Measurements from ENCODE around the gene LRRC8E. TPM values are rescaled to one million over a fixed set of nuclear protein-coding genes. Genes with fewer than 3 reads are reported as not detected.

LRRC8E gene
- total and polyA plus RNA-seq, 2 donors, result 1.1 to 1.3 TPM

Other genes with a start within 250 kb of the LRRC8E start
- gene RETN, start 219.5 kb upstream of the LRRC8E start, total RNA-seq, result 2.3 TPM
- gene RETN, start 219.5 kb upstream of the LRRC8E start, polyA plus RNA-seq, result 17.8 TPM
- 0.26 TPM for gene MCEMP1, start 211.4 kb upstream of the LRRC8E start, total RNA-seq
- gene MCEMP1, start 211.4 kb upstream of the LRRC8E start, polyA plus RNA-seq, result 1.1 TPM
- gene TRAPPC5, start 207.7 kb upstream of the LRRC8E start, total RNA-seq, result 21.6 TPM
- 112 TPM for gene TRAPPC5, start 207.7 kb upstream of the LRRC8E start, polyA plus RNA-seq
- gene FCER2, start 186.4 kb upstream of the LRRC8E start, total RNA-seq, result 0.21 TPM
- gene FCER2, start 186.4 kb upstream of the LRRC8E start, polyA plus RNA-seq, result 0.90 TPM
- 0.48 TPM for gene CLEC4G, start 156.4 kb upstream of the LRRC8E start, total RNA-seq
- 1.1 TPM for gene CLEC4G, start 156.4 kb upstream of the LRRC8E start, polyA plus RNA-seq
- 6.2 TPM for gene CD209, start 141.0 kb upstream of the LRRC8E start, total RNA-seq
- gene CD209, start 141.0 kb upstream of the LRRC8E start, polyA plus RNA-seq, result 5.3 TPM
- gene CLEC4M, start 125.3 kb upstream of the LRRC8E start, total RNA-seq, result not detected
- gene CLEC4M, start 125.3 kb upstream of the LRRC8E start, polyA plus RNA-seq, result not detected
- gene EVI5L, start 58.3 kb upstream of the LRRC8E start, total RNA-seq, result 7.8 TPM
- gene EVI5L, start 58.3 kb upstream of the LRRC8E start, polyA plus RNA-seq, result 21.1 TPM
- gene PRR36, start 14.1 kb upstream of the LRRC8E start, total RNA-seq, result 0.11 TPM
- 0.10 TPM for gene PRR36, start 14.1 kb upstream of the LRRC8E start, polyA plus RNA-seq
- gene MAP2K7, start 15.4 kb downstream of the LRRC8E start, total RNA-seq, result 9.8 TPM
- gene MAP2K7, start 15.4 kb downstream of the LRRC8E start, polyA plus RNA-seq, result 31.0 TPM
- gene TGFBR3L, start 26.3 kb downstream of the LRRC8E start, total RNA-seq, result not detected
- 2.6 TPM for gene TGFBR3L, start 26.3 kb downstream of the LRRC8E start, polyA plus RNA-seq
- gene SNAPC2, start 31.8 kb downstream of the LRRC8E start, total RNA-seq, result 6.8 TPM
- 55.6 TPM for gene SNAPC2, start 31.8 kb downstream of the LRRC8E start, polyA plus RNA-seq
- 0.63 TPM for gene CTXN1, start 37.6 kb downstream of the LRRC8E start, total RNA-seq
- gene CTXN1, start 37.6 kb downstream of the LRRC8E start, polyA plus RNA-seq, result 22.1 TPM
- 31.2 TPM for gene TIMM44, start 55.2 kb downstream of the LRRC8E start, total RNA-seq
- 60.2 TPM for gene TIMM44, start 55.2 kb downstream of the LRRC8E start, polyA plus RNA-seq
- gene ELAVL1, start 117.1 kb downstream of the LRRC8E start, total RNA-seq, result 41.1 TPM
- gene ELAVL1, start 117.1 kb downstream of the LRRC8E start, polyA plus RNA-seq, result 36.7 TPM
- not detected for gene CCL25, start 164.2 kb downstream of the LRRC8E start, total RNA-seq
- not detected for gene CCL25, start 164.2 kb downstream of the LRRC8E start, polyA plus RNA-seq

Measured in urinary bladder (tissue), 2 donors.